ENCODE data around the gene TBRG4.
"Not testable (repeated sequence)": the region's sequence is repeated elsewhere in the genome, so short reads cannot be mapped to it uniquely, and the experiment has no call there.

TBRG4 gene

DNA sequence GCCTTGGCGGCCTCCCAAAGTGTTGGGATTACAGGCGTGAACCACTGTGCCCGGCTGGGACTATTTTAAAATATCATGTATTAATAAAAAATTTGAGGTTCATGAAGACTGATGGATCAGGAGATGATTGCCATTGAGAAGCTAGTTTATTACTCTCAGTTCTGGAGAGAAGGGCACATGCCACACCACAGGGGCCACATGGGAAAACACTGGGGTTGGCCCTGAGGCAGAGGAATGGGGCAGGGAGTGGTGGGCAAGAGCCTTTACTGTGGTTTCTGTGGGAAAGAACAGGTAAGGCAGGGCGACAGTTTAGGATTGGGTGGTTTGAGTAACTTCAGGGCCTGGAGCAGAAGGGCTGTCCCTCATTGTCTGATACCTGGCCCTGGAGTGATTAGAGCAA is 6.8 kb upstream of the TBRG4 start:
- DNase-seq (ENCODE audit: low read depth in 1 of 2, low spot score in 1 of 2), result no peak

DNA sequence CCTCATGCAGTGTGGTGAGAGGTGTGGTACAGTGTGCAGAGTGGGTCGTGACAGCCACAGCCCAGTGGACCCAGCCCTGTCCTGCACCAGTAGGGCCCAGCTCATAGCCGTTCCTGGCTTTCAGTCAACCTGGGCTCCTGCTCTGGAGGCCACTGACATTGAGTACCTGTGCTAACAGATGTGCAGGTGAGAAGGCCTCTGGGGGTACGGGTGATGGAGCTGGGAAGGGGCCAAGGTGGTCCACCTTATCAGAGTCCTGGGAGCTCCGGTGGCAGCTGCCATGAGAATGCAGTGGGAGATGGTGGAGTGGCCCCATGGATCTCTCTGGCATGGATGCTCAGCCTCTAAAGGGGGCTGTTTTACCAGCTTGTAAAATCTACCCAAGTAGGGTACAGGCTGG is 6.1 kb upstream of the TBRG4 start:
- no peak for DNase-seq (ENCODE audit: low read depth in 1 of 2, low spot score in 1 of 2)

DNA sequence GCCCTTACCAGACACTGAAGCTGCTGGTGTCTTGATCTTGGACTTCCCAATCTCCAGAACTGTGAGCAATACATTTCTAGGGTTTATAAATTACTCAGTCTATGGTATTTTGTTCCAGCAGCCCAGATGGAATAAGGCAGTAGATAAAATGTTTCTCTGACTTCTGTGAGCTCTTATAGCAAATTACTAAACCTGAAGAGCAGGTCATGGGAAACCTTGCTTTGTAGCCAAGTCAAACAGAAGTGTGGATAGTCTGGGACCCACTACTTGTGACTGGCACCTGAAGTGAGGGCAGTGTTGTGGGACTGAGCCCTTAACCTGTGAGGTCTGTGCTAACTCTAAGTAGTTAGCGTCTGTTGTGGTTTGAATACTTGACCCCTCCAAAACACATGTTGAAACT is 4.6 kb upstream of the TBRG4 start:
- DNase-seq (ENCODE audit: low read depth in 1 of 2, low spot score in 1 of 2), result no peak

DNA sequence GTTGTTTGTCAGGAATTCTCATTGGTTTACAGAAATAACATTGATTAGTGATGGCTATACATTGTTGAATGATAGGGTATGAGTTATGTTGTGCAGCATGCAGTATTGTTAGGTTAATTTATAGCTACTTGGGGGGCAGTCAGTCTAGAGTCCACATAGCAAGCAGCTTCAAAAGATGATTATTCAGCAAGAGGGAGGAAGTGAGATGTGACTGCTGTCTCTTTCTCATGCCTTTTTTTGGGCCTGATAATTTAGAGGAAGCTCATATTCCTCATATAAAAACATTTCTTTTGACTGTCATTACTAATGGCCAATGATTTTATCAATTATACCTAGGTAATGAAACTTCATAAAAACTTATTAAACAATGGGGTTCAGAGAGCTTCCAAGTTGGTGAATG is 3.4 kb upstream of the TBRG4 start:
- no peak for DNase-seq (ENCODE audit: low read depth in 1 of 2, low spot score in 1 of 2)

DNA sequence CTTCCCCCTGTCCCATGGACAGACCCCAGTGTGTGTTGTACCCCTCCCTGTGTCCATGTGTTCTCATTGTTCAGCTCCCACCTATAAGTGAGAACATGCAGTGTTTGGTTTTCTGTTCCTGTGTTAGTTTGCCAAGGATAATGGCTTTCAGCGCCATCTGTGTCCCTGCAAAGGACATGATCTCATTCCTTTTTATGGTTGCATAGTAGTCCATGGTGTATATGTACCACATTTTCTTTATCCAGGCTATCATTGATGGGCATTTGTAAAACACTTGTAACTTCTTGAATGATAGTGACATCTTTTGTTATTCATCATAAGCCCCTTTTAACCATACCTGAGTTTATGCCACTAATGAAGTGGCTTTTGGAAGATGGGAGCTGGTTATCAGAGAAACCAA is 2.8 kb upstream of the TBRG4 start:
- not testable (repeated sequence) for DNase-seq (ENCODE audit: low read depth in 1 of 2, low spot score in 1 of 2)

DNA sequence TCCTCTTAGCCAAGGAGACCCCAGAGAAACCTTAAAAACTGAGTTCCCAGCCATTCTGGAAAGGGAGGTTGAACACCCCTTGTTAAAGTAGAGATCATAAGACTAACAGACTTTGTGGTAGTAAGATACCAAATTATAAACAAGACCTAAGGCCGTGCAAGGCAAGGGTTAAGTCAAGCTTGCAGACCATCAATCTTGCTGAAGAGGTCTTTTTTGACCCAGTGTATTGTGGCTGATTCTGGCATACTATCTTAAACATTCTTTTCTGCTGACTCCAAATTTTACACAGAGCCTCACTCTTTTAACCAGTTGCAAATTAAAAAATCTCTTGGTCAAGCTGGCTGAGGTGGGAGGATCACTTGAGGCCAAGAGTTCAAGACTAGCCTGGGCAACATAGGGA is 1.2 kb upstream of the TBRG4 start:
- no peak for DNase-seq (ENCODE audit: low read depth in 1 of 2, low spot score in 1 of 2)

DNA sequence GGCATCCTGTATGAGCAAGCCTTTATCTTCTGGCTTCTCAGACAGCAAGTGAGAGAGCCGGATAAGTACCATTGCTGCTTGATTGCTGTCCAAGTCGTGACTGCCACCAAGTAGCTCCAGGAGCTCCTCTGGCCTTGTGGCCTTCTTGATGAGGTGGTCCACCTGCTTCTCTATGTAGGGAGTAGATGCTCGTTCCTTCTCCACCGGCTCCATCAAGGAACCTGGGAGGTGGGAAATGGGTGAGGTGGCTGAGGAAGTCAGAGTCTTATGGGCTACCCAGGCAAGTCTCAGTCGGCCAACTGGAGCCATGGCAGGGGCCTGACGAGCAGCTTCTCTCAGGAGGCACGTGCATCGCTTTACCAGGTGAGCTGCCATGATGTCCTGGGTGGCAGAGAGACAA is 2.6 kb downstream of the TBRG4 start:
- no peak for DNase-seq (ENCODE audit: low read depth in 1 of 2, low spot score in 1 of 2)

DNA sequence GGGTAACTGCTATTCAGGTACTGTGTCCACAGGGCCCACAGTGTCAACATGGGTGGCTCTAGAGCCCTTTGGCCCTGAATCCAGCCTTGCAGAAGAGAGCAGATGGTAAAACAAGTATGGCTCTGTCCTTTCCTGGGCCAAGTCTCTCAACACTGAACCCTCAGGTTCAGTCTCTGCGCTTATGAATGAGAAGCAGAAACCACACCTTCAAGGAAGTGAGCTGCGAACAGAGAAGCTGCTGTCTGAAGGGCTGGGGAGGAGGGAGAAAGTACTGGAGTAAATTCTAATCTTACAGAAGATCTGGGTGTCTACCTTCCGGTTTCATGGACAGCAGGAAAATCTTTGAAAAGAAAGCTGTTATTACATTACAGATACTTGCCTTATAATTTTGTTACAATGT is 4.1 kb downstream of the TBRG4 start:
- DNase-seq (ENCODE audit: low read depth in 1 of 2, low spot score in 1 of 2), result no peak

DNA sequence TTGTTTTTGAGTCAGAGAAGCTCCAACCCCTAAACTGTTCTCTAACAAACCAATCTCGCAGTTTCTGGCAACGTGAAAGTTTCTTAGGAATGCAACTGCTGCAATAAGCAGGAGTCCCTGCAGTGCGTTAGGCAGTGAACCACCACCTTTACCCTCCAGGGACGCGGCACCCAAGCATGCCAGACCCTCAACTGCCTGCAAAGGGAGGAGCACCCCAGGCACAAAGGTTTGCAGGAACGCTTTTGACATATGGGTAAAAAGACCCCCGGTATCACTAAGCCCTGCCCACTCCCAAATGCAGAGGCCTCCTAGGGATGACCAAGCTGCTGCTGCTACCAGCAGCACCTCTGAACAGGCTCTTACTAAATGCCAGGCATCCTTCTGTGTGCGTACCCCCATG is 4.7 kb downstream of the TBRG4 start:
- no peak for DNase-seq (ENCODE audit: low read depth in 1 of 2, low spot score in 1 of 2)

DNA sequence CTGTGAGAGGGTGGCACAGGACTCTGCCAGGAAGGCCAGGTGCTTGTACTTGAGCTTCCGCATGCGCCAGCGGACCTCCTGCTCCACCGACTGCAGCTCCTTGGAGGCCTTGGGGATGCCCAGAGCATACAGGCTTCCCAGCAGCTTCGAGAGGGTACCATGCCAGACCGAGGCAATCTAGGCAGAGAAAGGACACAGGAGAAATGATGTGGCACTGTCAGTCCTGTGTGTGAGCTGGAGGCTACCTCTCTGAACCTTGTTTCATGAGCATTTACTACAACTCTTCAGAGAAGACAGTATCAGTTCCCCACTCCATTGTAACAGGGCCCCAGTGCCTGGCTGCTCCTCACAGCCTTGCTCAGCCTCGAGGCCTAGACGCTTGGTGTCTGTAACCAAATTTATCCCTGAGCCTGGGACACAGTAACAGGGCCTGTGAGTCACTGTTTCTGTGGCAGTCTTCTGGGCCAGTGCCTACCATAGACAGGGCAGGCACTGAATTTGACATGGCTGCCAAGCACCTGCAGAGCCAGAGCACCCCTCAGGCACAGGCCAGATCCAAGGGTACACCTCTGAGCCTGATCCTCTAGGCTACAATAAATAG is 5.8 kb downstream of the TBRG4 start:
- no peak for DNase-seq (ENCODE audit: low read depth in 1 of 2, low spot score in 1 of 2)

DNA sequence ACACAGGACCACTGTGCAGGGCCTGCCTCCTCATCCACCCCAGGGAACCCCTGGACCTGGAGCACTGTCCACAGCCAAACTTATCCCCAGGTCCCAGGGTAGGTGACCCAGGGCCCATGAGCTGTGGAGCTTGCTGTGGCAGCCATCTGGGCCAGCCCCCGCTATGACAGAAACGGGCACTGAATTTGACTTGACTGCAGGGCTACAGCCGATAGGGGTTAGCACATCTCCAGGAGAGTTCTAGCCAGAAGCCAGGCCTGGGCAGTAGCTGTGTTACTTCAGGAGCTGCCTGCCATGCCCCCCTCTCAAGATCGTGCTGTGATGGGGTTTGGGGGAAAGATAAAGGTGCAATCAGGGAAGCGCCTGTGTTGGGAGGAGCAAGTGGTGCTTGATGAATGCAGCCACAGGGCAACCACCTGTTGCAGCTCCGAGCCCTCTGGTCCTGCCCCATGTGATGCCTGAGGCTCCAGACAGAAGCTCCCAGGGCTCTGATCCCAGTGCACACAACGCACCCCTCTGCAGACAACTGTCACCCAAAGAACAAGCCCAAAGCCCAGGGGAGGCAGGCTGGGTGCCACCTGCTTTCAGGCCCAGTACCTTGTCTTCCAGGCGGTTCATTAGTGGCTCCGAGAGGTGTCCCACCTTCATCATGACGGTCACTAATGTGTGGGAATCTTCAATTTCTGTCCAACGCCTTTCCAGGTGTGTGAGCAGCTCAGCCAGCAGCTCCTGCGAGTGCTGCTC is 6.5 kb downstream of the TBRG4 start:
- no peak for DNase-seq (ENCODE audit: low read depth in 1 of 2, low spot score in 1 of 2)

DNA sequence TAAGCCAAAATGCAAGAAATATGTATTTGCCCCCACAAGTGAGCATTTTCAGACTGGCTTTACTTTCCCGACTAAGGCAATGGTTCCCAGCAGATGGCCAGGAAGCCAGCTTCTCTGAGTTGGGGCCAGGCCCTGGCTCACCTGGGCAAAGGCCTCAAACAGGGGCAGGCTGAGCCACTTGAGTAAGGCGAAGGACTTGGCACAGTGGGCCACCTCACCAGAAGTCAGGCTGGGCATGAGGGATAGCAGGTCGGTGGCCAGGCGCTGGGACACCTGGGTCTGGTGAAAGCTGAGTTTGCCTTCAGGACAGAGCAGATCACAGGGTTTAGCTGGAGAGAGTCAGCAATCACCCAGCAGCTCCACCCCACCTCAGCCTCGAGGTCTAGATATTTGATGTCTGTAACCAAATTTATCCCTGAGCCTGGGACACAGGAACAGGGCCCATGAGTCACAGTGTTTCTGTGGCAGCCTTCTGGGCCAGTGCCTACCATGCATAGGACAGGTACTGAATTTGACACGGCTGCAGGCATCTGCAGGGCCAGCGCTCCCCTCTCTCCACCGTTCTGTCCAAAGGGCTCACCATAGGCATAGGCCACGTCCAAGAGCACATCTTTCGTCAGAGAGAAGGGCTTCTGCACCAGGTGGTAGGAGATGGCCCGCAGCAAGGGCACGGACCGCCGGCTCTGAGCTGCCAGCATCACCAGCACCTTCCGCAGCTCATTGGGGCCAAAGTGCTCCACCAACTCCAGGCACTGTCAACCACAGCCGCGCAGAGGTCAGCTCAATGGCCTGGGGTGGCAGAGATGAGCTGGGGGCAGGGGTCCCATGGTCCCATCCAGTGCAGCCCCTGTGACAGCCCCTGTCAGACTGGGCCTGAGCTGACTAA is 7.3 kb downstream of the TBRG4 start:
- DNase-seq (ENCODE audit: low read depth in 1 of 2, low spot score in 1 of 2), result no peak

DNA sequence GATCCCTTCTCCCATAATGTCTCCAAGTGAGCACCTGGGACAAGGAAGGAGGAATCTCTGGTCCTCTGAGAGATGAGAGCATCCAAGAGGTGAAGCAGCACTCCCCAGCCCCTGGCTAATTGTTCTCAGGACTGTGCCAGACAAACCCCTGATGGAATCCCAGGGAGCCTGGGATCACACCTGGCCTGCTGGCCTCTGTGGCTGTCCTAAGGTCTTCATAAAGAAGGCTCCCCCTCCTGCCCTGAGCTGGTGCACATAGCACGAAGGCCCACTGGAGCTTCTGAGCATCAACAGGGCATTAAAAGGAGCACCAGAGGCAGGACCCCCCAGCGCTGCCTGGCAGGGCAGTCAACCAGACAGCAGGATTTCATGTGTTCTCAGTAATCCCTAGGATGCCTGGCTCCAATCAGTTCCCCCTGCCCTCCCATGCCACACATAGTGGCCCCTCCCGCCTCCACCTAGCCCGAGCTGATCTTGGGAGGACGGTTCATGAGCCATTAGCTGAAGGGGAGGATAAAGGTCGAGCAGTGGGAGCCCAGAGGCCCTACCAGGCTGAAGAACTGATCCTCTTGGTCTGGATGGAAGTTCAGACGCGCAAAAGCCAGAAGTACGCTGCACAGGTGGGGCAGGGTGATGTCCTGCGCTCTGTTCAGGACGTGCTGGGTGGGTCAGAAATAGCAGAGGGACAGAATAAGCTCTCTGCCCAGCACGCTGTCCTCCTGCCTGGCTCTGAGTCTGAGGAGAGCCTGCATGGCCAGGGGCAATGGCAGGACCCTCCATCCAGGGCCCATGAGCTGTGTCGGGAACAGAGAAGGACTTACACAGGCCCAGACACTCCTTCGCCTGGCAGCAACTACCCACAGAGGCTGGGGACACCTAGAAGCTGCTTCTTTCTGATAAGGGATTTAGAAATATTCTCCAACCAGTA is 8.4 kb downstream of the TBRG4 start:
- no peak for DNase-seq (ENCODE audit: low read depth in 1 of 2, low spot score in 1 of 2)

DNA sequence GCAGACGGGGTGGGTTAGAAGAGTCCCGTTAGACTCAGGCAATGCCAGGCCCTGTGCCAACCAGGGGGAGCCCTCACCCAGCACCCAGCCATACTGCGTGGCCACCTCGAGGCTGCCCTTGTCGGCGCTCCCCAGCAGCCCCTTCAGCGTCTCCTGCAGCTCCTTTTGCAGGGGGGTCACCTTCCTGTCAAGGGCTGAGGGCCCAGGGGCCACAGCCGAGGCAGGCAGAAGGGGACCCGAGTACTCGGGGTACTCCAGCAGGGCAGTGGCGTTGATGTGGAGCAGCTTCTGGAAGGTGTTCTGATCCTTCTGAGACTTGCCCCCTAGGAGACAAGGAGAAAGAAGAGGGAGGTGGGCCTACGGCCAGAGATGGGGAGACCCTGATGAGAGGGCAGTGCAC is 9.7 kb downstream of the TBRG4 start:
- no peak for DNase-seq (ENCODE audit: low read depth in 1 of 2, low spot score in 1 of 2)

DNA sequence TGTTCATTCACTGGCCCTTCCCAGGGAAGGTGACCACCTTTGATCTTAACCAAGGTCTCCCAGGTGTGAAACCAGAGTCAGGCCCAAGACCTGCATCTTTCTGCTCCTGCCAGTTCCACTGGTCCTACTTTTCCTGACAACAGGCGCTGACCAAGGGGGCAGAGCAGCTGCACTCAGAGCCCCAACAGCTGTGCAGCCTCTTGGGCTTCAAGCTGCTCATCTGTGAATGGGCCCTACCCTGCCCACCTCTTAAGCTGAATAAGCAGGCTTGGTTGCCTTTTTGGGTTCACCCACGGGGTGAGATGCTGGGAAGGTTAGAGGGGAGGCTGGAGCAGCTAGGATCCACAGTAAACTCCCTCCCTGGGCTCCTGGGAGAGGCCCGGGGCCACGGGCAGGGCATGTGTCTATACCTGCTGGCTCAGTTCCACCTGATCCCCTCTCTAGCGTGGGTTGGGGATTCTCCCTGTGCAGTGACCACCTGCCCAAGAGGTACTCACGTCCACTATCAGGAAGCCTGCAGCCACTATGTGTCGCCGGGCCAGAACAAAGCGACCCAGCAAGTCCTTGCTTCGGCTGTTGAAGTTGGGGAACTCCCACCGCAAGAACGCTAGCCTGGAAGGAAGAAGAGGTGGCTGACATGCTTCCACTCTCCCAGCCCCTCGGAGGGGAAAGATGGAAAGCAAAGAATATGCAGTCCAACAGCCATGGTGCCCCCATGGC is 10.6 kb downstream of the TBRG4 start:
- DNase-seq (ENCODE audit: low read depth in 1 of 2, low spot score in 1 of 2), result no peak

DNA sequence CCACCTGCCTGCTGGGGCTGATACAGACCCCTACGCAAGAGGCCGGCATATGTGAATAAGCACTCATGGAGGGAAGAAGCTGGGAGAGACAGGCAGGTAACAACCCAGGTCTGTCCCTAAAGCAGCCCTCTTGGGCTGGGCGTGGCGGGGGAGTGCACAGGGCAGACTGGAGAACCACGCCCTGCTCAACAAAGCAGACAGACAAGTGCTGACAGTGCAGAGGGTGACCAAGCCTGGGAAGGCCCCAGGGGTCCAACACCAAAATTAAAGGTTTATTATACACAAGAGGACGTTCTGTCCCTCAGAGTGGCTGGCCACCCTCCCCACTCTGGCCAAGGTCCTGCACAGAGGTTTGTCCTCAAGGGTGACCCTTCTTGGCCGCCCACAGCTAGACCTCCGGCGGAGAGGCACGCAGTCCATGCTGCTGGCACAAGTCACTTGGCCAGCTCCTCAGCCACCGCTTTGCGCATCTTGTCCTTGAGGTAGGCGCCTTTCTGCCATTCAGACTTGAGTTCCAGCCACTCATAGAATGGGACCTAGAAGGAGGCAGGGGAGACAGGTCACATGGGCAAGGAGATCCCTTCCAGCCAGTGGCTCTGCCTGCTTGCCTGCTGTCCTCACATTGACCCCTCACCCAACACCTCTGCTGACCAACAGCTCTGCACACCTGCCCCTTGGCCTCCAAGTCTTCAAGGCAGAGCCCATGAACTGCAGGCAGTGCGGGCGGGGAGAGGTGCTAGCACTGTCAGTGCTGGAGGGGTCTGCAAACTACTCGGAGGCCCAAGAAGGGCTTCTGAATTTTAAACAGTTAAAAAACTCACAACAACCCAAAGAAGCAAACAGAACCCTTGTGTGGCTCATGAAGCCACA is 11.4 kb downstream of the TBRG4 start:
- no peak for DNase-seq (ENCODE audit: low read depth in 1 of 2, low spot score in 1 of 2)

DNA sequence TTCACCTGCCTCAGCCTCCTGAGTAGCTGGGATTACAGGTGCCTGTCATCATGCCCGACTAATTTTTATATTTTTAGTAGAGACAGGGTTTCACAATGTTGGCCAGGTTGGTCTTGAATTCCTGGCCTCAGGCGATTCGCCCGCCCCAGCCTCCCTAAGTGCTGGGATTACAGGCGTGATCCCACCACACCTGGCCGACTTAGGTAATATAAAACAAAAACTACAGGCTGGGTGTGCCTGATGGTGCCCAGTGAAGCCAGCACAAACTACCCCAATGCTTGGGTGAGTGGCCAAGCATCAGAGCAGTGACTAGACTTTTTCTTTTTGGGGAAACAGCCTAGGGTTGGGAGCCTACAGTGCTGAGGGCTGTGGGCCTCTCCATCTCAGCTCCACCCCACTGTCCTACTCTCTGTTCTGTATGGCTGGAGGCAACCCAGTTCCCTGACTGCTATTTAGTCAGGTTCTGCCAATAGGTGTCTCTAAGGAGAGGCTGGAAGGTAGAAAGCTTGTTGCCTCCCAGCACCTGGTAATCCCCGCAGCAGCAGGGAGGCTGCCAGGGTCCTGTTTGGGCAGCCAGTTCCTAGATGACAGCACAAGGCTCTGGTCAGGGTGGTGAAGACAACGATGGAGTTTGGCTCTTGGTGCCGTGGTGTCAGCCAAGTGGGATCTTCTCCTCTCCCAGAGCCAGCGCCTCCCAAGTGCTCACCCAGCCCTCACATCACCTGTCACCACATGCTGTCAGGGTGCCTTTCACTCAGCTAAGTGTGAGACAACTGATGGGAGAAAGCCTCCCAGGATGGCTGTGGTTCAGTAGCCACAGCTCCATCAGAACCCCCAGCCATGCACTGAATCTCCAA is 12.3 kb downstream of the TBRG4 start:
- DNase-seq (ENCODE audit: low read depth in 1 of 2, low spot score in 1 of 2), result no peak

DNA sequence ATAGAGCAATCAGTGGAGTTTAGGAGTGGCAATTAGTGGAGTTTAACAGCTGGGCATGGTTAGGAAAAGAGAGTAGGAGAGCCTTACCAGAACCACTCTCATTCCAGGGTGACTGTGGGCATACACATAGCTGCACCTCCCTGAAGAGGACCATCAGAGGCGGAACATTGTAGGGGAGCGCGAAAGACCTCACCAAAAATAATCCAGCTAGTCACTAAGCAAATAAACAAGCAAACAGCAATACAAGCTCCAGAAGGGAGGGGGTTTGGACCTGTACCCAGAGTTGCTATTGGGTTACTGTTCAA is 18.6 kb downstream of the TBRG4 start:
- no peak for DNase-seq (ENCODE audit: low read depth in 1 of 2, low spot score in 1 of 2)

Data from stimulated activated CD4-positive, alpha-beta T cell treated with anti-CD3 and anti-CD28 coated beads, Interleukin-15, amount 100 ng/mL, for 1 hour (primary cell).